HCT116 (cell line): Measurements from ENCODE around the gene PLAGL2.

Experiments
- ATF3 ChIP-seq: IDR thresholded peaks from 2 replicates; pipeline ENCODE4 v1.6.1; 2012
- CTCF ChIP-seq, 3 experiments: fragments of 200-600 bp in 1 of 3; sonication (generic) in 1 of 3; IDR thresholded peaks in 2 of 3; conservative IDR thresholded peaks in 1 of 3; 2 replicates each; pipeline ENCODE4 v1.5.1; 2012 to 2017; ENCODE audit warnings: low read depth in 2 of 3, low read length in 2 of 3, antibody characterized with exemption in 1 of 3, borderline replicate concordance in 1 of 3, control low read depth in 1 of 3, mild to moderate bottlenecking in 1 of 3, mixed read lengths in 1 of 3, mixed run types in 1 of 3, moderate library complexity in 1 of 3; ENCODE audit not compliant: insufficient read depth in 1 of 3
- EZH2 ChIP-seq: fragments of 200-600 bp; sonication (generic); IDR thresholded peaks from 2 replicates; pipeline ENCODE4 v1.6.1; 2017; ENCODE audit warnings: antibody characterized with exemption, mixed run types
- EZH2phosphoT487 ChIP-seq: fragments of 200-600 bp; IDR thresholded peaks from 2 replicates; pipeline ENCODE4 v1.6.1; 2018; ENCODE audit warnings: antibody characterized with exemption, borderline replicate concordance
- MAX ChIP-seq: IDR thresholded peaks from 2 replicates; pipeline ENCODE4 v1.6.1; 2012
- POLR2A ChIP-seq: IDR thresholded peaks from 2 replicates; pipeline ENCODE4 v1.7.0; 2011; ENCODE audit warnings: borderline replicate concordance; ENCODE audit not compliant: insufficient read depth, insufficient read length; ENCODE audit errors: extremely low read depth
- POLR2AphosphoS5 ChIP-seq: IDR thresholded peaks from 2 replicates; pipeline ENCODE4 v1.6.1; 2011; ENCODE audit warnings: mild to moderate bottlenecking, low read depth, low read length, moderate library complexity
- REST ChIP-seq: IDR thresholded peaks from 2 replicates; pipeline ENCODE4 v1.6.1; 2012; ENCODE audit warnings: low read depth
- ZBTB33 ChIP-seq: IDR thresholded peaks from 2 replicates; pipeline ENCODE4 v1.6.1; 2011; ENCODE audit warnings: mild to moderate bottlenecking, low read length, moderate library complexity; ENCODE audit not compliant: insufficient replicate concordance; ENCODE audit errors: extremely low read depth
- ZNF274 ChIP-seq: fragments of 200-500 bp; sonication (Bioruptor generic); IDR thresholded peaks from 2 replicates; pipeline ENCODE4 v1.6.1; 2014; ENCODE audit warnings: mild to moderate bottlenecking, low read depth, low read length, inconsistent platforms

- TF ChIP-seq ZBTB33 (no peak), ATF3 (no peak), CTCF (IDR thresholded peaks at IDR 0.05 in 2 of 3, conservative IDR thresholded peaks at IDR 0.05 in 1 of 3; ENCODE audit: borderline replicate concordance in 1 of 3, insufficient read depth in 1 of 3, low read depth in 2 of 3, low read length in 2 of 3) (no peak), POLR2AphosphoS5 (no peak), EZH2 (no peak), MAX (no peak), ZNF274 (no peak), EZH2phosphoT487 (no peak), POLR2A (no peak), REST (no peak)
These were observed 64.6 kb downstream of the PLAGL2 start for GRCh38 chr20:32142991-32143390.
